GM19467 (cell line): Measurements from ENCODE around the gene GSDME.

ENCODE experiments used
- ATAC-seq: cut with Tn5 transposase; IDR thresholded peaks from one replicate; pipeline ENCODE4 v1.9.1; 2021; ENCODE audit warnings: mild to moderate bottlenecking, moderate library complexity; ENCODE audit not compliant: unreplicated experiment

The GSDME gene

GRCh38 chr7:24657980-24658379, 99.3 kb downstream of the GSDME start:
- no peak for ATAC-seq

GRCh38 chr7:24656608-24657007, 100.7 kb downstream of the GSDME start:
- no peak for ATAC-seq

- ATAC-seq = no peak
These were observed 103.0 kb downstream of the GSDME start for GRCh38 chr7:24654305-24654704.

GRCh38 chr7:24653316-24654085, 103.8 kb downstream of the GSDME start:
- no peak for ATAC-seq

- ATAC-seq = no peak
These were observed 104.9 kb downstream of the GSDME start for GRCh38 chr7:24652251-24652939.
